Measurements from ENCODE around the gene ZNF831.

The ZNF831 gene

GRCh38 chr20:59163631-59164530, at the start of gene ZNF831:
Gene ZNF831, plus strand, starts transcription at chr20:59163821. Its CDS starts 27,199 bp downstream, at chr20:59191020.
- no peak for DNase-seq

DNA sequence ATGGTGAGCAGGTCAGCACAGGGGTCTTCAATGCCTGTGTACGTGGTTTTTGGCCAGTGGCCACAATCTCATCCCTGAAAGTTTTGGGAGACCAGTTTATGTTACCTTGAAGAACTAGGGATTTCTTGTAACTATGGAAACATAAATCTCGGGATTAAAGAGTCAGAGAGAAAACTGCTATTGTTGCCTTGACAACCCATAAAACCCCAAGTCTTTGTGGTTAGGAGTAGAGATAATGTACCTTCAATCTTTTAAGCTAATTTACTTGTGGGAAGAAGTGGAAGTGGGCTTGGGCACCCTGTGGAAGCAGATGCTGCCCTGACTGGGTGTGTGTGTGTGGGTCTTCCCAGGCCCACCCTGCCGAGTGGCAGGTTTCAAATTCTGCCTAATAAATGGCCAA, 46.1 kb upstream of the ZNF831 start:
- DNase-seq = no peak

DNA sequence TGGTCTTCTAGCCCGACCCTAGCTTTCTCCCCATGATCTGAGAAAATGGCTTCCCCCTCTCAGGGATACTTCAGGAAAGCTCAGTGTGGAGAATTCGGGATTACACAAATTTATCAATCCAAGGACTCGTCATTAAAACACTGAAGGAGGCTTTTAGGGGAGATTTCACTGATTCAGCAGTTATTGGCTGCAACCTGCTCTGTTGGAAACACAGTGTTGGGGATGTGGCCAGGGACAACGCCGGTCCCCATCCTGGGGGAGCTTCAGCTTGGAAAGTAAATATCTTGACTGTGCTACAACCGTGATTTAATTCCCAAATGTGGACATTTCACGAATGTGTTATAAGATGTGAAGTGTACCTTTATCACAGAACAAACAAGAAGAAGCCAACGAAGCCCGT, 44.8 kb upstream of the ZNF831 start:
- DNase-seq = no peak

GRCh38 chr20:59120491-59120890, 43.1 kb upstream of the ZNF831 start:
- peak; percentile 25 for DNase-seq

- no peak for DNase-seq
Observed at GRCh38 chr20:59120919-59121318, 42.7 kb upstream of the ZNF831 start.

DNA sequence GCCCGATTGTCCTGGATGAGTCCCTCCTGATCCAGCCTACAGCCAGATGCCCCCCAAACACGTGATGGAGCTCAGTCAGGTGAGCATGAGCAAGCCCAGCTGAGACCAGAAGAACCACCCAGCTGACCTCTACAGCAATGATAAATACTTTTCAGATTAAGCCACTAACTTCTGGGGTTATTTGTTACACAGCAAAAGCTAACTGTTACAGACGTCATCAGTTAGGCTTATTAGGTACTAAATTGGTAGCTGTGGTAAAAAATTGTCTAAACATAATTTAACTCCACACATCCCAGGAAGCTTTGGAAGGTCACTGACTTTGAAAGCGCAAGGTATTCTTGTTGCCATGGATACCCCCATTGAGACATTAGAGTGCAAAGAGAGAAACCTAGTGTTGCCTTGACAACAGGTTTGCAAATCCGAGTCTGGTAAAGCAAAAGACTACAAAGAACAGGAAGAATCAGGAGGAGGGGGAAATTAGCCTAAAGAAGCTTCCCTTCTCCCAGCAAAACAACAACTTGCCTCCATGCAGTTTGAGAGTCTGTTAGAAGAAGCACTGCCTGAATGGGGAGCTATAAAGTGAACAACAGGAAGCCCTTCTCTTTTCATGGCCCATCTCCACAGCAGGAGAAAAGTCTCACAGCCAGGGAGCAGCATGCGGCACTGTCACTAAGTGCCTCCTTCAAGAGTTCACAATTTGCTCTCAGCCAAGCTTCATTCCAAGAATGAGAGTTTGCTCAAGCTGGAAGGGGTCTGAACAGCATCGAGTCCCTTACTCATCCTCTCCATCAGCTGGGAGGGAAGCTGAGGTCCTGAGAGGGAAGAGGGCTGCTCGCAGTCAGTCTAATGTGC, 41.7 kb upstream of the ZNF831 start:
- DNase-seq = peak; percentile 23

DNA sequence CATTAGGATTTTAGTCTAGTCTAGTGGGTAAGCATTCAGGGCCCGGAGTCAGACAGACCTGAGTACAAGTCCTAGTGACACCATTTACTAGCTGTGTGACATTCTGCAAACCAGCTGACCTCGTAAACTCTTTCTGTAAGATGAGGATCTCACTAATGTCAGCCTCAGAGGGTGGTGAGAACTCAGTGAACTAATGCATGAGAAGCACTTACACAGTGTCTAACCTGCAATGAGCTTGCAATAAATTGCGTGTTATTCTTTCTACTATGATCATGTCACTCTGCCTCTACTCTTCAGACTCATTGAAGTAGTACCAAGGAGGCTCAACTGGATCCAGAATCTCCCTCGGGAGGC, 41.1 kb upstream of the ZNF831 start:
- DNase-seq = no peak

DNA sequence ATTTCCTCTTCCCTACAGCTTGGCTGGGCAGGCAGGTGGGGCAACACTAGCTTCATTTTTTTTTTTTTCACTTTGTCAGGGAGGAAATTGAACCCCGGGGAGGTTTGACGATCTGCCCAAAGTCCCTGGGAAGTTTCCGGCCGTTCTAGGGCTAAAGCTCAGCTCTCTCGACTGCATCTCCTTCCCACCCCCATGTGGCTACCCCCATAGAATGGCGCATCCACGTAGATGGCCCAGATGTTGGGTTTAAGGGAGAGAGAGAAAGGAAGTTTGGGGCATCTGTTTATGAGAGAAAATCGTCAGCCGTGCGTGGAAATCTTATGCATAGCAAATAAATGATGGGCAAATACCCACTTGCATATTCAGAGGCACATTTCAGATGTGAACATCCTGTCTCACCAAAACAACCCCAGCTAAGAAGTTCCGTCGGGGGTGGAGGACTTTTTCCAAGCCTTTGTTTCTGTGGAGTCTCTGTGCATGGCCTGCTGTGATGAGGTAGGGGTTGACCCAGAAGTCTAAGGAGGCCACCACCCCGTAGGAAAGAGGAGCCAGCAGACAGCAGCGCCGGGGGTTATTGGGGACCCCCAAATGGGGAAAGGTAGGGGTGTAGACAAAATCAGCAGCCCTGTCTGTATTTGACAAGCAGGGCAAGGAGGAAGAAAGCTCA, 40.5 kb upstream of the ZNF831 start:
- DNase-seq = peak; percentile 67

- no peak for DNase-seq
Observed at GRCh38 chr20:59123678-59124255, 39.9 kb upstream of the ZNF831 start.

- no peak for DNase-seq
Observed at GRCh38 chr20:59124296-59125029, 39.2 kb upstream of the ZNF831 start.

DNA sequence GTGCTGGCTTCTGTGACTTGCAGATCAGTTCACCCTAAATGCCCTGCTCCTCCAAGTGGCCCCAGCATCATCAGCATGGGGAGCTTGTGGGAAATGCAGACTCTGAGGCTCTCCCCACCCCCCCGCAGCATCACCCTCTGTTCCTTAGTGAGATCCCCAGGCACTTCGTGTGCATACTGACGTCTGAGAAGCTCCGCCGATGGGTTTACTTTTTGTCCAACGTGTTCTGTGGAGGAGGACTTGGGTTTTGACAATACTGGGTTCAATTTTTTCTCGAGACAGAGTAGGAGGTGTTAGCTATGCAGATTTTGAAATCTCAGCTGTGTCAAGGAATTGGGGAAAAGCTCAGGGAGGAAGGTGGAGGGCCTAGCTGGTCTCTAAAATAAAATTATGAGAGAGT, 38.3 kb upstream of the ZNF831 start:
- no peak for DNase-seq

GRCh38 chr20:59125836-59126235, 37.8 kb upstream of the ZNF831 start:
- DNase-seq = no peak

GRCh38 chr20:59127839-59128238, 35.8 kb upstream of the ZNF831 start:
- no peak for DNase-seq

GRCh38 chr20:59131551-59132285, 31.9 kb upstream of the ZNF831 start:
- DNase-seq = no peak

- no peak for DNase-seq
Observed at GRCh38 chr20:59134182-59134581, 29.4 kb upstream of the ZNF831 start.

DNA sequence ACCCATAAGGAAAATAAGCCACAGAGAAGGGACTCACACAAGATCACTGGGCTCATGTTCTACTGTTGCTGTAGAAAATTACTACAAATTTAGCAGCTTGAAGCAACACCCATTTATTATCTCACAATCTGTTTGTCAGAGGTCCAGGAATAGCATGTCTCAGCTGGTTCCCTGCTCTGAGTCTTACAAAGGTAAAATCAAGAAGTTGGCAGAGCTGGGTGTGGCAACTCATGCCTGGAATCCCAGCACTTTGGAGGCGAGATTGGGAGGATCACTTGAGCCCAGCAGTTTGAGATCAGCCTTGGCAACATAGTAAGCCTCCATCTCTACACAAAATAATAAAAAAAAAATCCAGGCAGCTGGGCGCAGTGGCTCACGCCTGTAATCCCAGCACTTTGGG, 28.5 kb upstream of the ZNF831 start:
- DNase-seq = no peak

GRCh38 chr20:59136027-59136426, 27.6 kb upstream of the ZNF831 start:
- DNase-seq = no peak

DNA sequence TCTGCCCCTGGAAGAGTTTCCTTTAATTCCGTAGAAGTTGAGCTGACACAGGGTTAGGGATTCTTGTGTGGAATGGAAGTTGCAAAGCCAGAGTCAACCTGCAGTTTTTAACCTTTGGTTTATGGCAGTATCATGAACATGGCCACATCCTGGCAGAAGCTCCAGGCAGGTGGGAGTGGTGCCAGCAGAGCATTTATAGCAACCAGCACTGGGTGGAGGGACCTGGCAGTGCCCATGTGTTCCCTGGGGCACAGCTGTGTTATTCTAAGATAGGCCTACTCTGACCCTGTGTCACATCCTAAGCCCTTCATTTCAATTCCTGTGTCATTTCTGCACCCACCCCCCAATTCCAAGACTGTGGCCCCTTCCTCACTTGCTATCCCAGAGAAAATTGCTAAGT, 26.1 kb upstream of the ZNF831 start:
- DNase-seq = no peak

DNA sequence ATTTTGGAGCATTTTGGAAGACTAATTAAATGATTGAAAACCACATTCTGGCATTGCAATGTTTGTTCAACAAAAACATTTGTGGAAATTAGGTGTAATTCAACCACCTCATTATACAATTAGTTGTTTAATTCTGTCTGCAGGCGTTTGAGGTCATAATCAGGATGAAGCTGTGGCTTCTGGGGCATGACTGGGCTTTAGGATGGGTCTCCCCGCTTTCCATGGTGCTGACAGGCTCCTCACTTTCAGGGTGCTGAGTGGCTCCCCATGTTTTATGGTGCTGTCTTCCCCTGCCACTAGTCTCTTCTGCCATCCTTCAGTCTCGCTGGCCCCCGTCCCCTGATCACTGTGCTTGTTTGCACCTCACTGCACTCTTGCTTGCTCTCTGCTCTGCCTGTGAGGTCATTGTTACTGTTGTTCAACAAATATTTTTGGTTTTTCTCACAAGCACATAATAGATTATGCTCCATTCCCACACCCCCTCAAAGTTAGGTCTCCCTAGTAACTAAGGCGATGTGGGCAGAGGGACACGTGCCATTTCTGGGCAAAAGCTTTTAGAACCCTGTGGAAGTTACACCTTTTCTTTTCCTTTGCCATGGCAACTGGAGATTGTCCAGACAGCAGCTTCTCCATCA, 25.4 kb upstream of the ZNF831 start:
- no peak for DNase-seq

DNA sequence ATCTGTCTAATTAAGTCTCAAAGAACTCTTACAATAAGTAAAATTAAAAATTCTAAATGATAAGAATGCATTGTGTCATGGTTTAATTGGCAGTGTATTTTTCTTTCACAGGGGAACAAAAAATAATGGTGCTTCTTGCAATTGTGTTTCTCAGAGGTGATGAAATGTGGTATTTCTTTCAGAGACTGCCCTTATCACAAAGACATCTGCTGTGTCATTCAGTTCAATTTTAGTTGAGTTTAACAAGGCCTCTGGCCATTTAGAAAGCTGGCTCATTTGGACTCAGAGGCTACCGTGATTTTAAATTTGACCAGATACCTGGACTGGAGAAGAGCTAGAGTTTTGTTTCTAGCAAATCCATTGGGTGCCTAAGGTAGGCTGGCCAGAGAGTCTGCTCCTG, 23.6 kb upstream of the ZNF831 start:
- DNase-seq = no peak
